GM18951 (cell line): ENCODE results near the gene FAM200C.
A peak's percentile ranks its signal among the peaks of the same experiment; 100 is the strongest.
"Not testable (repeated sequence)": the region's sequence is repeated elsewhere in the genome, so short reads cannot be mapped to it uniquely, and the experiment has no call there.

Source experiments
- POLR2A ChIP-seq: IDR thresholded peaks from 4 replicates; pipeline ENCODE4 v1.6.1; 2011; ENCODE audit warnings: mild to moderate bottlenecking; ENCODE audit not compliant: insufficient read length, insufficient read depth; ENCODE audit errors: extremely low read depth
- in situ Hi-C: fragments of 300-500 bp; cut with MboI; formaldehyde crosslinking; loops from one replicate; pipeline ENCODE4 v1.12.0; 2022; ENCODE audit warnings: low sequenced_read_pairs, mixed read lengths, inconsistent platforms; ENCODE audit not compliant: unreplicated experiment

FAM200C gene

DNA sequence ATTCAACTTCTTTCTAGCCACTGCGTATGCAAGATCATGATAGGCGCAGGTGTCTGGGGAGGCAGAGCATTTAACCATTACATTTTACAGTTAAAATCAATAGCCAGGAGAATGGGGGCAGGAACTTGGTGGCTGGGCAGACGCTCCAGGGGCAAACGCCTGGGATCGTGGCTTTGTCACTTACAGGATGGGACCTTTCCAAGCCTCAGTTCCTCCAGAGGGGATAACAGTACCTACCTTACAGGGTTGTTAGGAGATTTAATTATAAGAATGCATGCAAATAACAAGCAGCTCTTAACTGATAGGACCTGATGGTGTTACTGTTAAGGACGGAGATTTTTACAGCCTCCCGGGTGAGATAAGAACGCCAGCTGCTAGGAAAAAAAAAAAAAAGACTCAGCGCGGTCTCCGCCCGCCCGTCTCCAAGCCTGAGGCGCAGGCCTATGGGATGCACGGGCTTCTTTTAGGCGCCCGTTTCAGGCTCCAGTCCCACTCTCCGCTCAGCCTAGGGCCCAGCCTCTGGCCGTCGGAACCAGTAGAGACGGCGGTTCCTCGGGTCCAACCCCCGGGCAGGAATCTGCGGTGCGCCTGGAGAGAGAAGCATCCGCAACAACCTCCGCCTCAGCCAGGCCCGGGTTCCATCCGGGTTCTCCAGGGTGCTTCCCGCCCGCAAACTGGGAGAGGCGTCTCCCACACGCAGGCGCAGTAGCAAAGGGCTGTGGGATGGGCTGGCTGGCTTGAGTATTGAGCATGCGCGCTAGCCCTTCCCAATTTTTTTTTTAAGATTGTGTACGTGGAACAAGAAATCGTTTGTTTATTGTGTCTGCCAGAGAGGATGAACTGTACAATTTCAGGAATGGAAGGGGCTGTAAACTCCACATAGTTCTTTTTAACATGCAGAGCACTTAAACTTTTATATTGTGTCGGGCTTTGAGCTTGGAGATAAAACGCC, at the start of gene FAM200C:
Gene FAM200C, minus strand, starts transcription at position 653 of the 952 bp plus-strand sequence. CDS start 4,564 bp downstream, outside the sequence.
- TF ChIP-seq POLR2A = peak; percentile 89
- in situ Hi-C loops = no loop called here

DNA sequence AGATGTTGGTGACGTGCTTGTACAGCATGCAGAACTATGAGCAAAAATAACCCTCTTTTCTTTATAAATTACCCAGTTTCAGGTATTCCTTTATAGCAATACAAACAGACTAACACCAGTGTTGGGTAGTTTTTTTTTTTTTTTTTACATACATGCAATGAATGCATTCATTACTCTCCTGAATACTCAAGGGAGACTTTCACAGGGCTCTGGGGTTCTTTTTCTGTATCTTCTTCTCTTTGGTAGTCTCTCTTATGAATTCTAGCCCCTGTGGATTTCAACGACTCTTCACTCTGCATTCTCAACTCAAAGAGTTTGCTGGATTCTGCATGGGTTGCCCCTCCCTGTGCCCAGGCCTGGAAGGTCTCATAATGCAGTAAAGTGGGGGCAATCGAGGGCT, 49.6 kb upstream of the FAM200C start:
- TF ChIP-seq POLR2A = no peak
- in situ Hi-C loops = no loop called here

DNA sequence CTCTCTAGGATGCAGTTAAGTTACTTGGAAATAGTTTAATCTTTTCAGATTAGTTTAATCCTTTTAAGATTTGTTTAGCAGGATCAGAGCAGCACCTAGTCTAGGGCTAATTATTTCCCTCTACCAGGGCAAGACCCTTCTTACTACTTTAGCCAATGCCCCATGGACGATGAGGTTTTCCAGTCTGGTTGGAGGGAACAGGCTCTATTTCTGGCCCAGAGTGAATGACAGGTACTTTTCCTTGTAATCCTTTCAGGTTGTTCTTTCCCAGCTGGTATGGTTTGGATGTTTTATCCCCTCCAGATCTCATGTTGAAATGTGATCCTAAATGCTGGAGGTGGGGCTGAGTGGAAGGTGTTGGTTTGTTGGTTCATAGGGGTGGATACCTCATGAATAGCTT, 49.0 kb upstream of the FAM200C start:
- in situ Hi-C loops = no loop called here
- no peak for TF ChIP-seq POLR2A

DNA sequence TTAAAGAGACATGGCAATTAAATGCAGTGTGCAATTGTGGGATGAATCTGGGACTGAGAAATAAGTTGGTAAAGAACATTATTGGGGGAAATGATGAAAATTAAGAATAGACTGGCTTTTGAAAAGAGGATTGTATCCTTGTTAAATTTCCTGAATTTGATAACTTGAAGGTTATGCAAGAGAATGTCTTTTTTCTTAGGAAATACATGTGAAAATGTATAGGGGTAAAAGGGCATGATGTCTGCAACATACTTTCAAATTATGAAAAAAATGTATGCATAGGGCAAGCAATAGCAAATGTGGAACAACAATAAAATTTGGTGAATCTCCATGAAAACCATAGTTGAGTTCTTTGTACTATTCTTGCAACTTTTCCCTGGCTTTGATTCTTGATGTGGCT, 45.9 kb upstream of the FAM200C start:
- in situ Hi-C loops = no loop called here
- TF ChIP-seq POLR2A = no peak

DNA sequence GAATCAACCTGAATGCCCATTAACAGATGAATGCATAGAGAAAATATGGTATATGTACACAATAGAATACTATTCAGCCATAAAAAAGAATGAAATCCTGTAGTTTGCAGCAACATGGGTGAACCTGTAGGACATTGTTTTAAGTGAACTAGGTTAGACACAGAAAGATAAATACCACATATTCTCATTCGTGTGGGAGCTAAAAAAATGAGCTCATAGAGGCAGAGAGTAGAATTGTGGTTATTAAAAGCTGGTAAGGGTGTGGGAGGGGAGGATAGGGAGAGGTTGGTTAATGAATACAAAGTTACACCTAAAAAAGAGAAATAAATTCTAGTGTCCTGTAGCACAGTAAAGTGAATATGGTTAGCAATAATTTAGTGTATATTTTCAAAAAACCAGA, 45.3 kb upstream of the FAM200C start:
- in situ Hi-C loops = no loop called here
- no peak for TF ChIP-seq POLR2A

DNA sequence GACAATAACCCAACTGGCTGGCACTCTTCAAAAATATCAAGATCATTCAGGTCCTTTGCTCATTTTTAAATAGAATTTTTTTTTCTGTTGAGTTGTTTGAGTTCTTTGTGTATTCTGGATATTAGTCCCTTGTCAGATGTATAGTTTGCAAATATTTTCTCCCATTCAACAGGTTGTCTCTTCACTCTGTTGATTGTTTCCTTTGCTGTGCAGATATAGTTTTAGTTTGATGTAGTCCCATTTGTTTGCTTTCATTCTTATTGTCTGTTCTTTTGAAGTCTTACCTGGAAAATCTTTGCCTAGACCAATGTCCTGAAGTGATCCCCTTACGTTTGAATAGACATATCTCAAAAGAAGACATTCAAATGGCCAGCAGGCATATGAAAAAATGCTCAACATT, 44.6 kb upstream of the FAM200C start:
- in situ Hi-C loops = no loop called here
- no peak for TF ChIP-seq POLR2A

DNA sequence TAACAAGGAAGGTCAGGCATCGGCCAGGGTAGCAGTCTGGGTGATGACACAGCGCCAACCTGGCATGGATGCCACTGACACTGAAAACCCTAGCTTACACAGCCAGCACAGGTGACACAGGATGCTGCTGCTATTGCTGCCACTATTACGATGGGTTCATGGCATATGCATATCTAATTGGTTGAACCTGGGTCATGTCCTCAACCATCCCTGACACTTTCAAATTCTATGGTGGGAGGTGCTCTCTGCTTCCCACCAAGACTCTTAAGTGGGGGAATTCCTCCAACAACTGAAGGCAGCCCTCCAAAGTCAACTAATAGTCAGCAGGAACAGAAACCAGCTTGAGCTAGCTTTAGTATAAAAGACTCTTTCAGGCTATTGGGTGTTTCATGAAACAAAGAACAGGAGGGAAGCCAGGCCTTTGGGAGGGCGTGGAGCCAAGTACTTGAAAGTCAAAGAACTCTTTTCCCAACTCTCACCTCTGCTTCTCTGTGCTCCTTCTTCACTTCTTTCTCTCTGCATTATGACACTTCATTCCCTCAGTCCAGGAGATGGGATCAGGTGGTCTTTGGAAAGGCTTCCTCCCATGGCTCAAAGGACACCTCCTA, 43.1 kb upstream of the FAM200C start:
- in situ Hi-C loops = no loop called here
- peak; percentile 31 for TF ChIP-seq POLR2A

DNA sequence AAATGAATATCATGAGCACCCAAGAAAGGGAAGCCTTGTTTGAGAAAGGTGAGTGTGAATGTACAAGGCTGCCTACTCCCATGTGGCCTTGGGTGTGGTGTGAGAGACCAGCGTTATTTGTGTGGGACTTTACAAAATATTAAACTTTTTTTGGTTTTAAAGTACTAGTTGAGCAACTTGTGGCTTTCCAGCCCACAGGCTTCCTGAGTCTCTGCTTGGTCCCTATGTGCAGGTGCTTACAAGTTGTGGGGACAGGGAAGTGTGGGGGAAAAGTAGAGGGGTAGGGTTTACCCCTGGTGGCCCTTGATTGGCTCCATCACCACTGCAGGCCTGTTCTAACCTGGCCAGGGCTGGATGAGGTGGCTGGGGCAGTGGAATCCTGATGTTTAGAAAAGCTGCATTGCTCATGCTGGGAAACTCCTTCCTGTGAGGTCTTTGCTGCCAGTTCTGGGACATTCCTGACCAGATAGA, 41.5 kb upstream of the FAM200C start:
- no peak for TF ChIP-seq POLR2A
- in situ Hi-C loops = no loop called here

DNA sequence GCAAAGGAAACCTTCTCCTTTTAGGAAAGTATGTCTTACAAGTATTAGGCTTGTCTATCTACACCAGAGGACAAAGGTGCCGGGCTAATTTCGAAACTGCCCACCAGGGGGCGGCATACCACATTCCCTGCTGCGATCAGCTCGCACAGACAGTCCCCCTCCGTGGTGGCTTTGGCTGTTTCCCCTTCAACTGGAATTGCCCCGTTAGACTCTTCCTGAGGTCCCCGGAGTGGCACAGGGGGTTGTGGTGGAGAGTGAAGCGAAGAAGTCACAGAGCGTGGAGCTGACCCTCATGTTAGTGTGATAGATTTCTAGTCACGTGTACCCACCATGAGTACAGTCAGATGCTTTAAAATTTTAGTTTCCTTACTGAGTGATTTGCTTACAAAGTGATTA, 39.3 kb upstream of the FAM200C start:
- in situ Hi-C loops = no loop called here
- peak; percentile 43 for TF ChIP-seq POLR2A

DNA sequence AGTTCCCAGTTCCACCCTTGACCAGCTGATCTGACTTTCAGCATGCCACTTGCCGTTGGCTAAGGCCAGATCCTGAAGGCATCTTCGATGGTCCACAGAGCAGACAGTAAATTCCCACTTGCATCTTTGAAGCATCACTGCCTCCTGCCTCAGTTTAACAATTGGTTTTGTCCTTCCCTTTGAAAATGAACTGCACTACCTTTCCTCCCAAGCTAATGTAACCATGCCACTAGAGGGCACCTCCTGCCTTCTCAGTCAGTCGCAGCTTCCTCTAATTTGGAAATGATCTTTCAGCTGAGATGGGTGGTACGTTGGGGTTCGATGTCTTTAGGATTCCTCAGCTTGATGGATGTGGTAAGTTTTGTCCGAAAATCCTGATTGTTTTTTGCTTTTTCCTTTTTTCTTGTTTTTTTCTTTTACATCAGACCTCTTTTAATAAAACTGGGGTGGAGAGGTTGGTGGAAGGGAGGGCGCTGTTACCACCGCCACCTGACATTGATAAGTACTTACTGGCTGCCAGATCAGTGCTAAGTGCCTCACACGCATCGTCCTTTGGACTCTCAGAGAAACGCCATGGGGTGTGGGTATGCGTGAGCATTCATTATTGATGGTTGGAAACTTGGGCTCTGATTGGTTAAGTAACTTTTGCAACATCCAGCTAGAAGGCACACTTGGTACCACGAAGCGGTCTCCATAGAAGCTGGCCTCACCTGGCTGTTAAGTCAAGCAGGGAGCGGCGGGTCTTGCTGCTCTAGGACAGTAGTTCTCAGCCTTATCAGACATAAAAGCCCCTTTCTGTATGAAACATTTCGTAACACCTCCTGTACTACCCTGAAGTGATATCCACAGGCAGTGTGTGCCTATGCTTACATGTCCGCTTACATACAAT, 38.7 kb upstream of the FAM200C start:
- TF ChIP-seq POLR2A = peak; percentile 34
- in situ Hi-C loops = no loop called here

DNA sequence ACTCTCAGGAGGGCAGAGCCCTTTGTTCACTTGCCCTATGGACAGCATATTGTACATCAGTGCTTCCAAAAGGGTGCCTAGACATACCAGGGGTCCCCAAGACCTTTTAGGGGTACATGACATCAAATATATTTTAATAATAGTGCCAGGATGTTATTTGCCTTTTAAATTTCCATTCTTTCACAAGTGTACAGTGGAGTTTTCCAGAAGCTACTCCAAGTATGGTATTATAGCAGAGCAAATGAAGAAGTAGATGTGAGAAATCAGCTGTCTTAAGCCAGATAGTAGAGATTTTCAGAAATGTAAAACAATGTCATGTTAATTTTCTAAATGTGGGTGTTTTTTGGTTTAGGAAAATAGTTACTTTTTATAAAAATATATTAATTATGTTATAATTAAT, 37.4 kb upstream of the FAM200C start:
- no peak for TF ChIP-seq POLR2A
- in situ Hi-C loops = no loop called here

DNA sequence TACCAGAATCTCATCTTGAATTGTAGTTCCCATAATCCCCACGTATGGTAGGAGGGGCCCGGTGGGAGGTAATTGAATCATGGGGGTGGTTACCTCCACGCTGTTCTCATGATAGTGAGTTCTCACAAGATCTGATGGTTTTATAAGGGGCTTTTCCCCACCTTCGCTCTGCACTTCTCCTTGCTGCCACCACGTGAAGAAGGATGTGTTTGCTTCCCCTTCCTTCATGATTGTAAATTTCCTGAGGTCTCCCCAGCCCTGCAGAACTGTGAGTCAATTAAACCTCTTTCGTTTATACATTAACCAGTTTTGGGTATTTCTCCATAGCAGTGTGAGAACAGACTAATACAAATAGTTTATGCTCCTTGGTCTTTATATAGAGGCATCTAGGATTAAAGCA, 36.8 kb upstream of the FAM200C start:
- in situ Hi-C loops = not testable (repeated sequence)

DNA sequence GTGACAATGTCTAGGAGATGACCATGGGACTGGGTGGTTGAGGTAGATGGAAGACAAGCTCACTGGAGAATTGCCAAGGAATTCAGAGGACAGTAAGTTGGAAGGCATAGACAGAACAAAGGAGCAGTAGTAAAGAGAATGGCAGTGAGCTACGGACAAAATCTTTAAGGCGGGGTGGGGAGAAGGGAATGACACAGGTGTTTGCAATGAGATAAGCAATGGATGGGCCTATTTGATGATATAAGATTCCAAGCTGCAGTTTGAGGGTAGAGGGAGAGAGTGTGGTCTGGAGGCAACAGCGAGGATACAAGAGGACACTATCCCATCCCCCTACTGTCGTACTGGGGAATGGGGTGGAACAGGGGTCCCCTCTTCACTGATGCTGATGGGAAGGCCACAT, 36.2 kb upstream of the FAM200C start:
- TF ChIP-seq POLR2A = no peak
- in situ Hi-C loops = no loop called here
